ENCODE results near the gene FUS. TPM values are rescaled to one million over a fixed set of nuclear protein-coding genes. Genes with fewer than 3 reads are reported as not detected.

Gene FUS
- total and polyA plus RNA-seq, 2 of the 13 experiments (the other 11 are each of a cell fraction or from before 2014, with no cell fraction given): 68.1 to 168 TPM

DNA sequence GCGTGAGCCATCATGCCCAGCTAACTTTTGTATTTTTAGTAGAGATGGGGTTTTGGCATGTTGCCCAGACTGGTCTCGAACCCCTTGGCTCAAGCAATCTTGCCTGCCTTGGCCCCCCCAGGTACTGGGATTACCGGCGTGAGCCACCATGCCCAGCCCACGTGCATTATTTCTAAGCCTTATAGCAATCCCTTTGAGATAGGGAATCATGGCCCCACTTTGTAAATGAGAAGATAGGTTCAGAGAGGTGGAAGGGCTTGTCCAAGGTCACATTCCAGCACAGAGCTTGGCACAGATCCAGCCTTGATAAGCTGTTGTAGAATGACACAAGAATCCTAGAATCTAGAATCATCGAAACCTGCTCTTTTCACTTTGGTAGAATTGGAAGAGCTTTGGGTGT lies 26.8 kb downstream of the FUS start (continued):
- TF ChIP-seq, protein P1, sequence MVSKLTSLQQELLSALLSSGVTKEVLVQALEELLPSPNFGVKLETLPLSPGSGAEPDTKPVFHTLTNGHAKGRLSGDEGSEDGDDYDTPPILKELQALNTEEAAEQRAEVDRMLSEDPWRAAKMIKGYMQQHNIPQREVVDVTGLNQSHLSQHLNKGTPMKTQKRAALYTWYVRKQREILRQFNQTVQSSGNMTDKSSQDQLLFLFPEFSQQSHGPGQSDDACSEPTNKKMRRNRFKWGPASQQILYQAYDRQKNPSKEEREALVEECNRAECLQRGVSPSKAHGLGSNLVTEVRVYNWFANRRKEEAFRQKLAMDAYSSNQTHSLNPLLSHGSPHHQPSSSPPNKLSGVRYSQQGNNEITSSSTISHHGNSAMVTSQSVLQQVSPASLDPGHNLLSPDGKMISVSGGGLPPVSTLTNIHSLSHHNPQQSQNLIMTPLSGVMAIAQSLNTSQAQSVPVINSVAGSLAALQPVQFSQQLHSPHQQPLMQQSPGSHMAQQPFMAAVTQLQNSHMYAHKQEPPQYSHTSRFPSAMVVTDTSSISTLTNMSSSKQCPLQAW (CRISPR knock-in tag; IDR thresholded peaks at IDR 0.05): 0 out of 2 replicates have a peak, but pooled peaks have one; percentile 22
- TF ChIP-seq PCBP1 (IDR thresholded peaks at IDR 0.05; ENCODE audit: borderline replicate concordance, low read depth, low read length) (no peak), KDM4B (CRISPR knock-in tag; IDR thresholded peaks at IDR 0.05) (0 out of 2 replicates have a peak, but pooled peaks have one; percentile 19), MYNN (CRISPR knock-in tag; IDR thresholded peaks at IDR 0.05; ENCODE audit: low read depth) (no peak), ZMAT3 (CRISPR knock-in tag; conservative IDR thresholded peaks at IDR 0.05) (no peak), ZSCAN31 (CRISPR knock-in tag; IDR thresholded peaks at IDR 0.05; ENCODE audit: low read depth) (no peak), ZNF232 (CRISPR knock-in tag; IDR thresholded peaks at IDR 0.05; ENCODE audit: borderline replicate concordance) (no peak), NR2C2 (CRISPR knock-in tag; IDR thresholded peaks at IDR 0.05; ENCODE audit: borderline replicate concordance) (no peak), FIP1L1 (IDR thresholded peaks at IDR 0.05; ENCODE audit: borderline replicate concordance, insufficient read depth, low read depth, low read length) (no peak), SOX13 (IDR thresholded peaks at IDR 0.05) (no peak), SOX13 (CRISPR knock-in tag; conservative IDR thresholded peaks at IDR 0.05 in 1 of 2, IDR thresholded peaks at IDR 0.05 in 1 of 2) (peak in 1 of 2 experiments; percentile 64; a peak in 2 of 4 replicates), ARNTL (CRISPR knock-in tag; IDR thresholded peaks at IDR 0.05) (no peak; the same call in 1 of the 2 replicates), ZNF484 (CRISPR knock-in tag; IDR thresholded peaks at IDR 0.05; ENCODE audit: borderline replicate concordance, low read depth) (no peak), ZNF572 (CRISPR knock-in tag; IDR thresholded peaks at IDR 0.05) (no peak), SUZ12 (IDR thresholded peaks at IDR 0.05; ENCODE audit: low read depth, low read length) (no peak), ZNF709 (CRISPR knock-in tag; IDR thresholded peaks at IDR 0.05) (no peak), ZNF83 (CRISPR knock-in tag; IDR thresholded peaks at IDR 0.05; ENCODE audit: borderline replicate concordance) (no peak), RARA (CRISPR knock-in tag; IDR thresholded peaks at IDR 0.05) (peak; percentile 62), TMF1 (CRISPR knock-in tag; IDR thresholded peaks at IDR 0.05; ENCODE audit: low read depth) (no peak)
- TF ChIP-seq, protein P2, sequence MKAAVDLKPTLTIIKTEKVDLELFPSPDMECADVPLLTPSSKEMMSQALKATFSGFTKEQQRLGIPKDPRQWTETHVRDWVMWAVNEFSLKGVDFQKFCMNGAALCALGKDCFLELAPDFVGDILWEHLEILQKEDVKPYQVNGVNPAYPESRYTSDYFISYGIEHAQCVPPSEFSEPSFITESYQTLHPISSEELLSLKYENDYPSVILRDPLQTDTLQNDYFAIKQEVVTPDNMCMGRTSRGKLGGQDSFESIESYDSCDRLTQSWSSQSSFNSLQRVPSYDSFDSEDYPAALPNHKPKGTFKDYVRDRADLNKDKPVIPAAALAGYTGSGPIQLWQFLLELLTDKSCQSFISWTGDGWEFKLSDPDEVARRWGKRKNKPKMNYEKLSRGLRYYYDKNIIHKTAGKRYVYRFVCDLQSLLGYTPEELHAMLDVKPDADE (CRISPR knock-in tag; IDR thresholded peaks at IDR 0.05): no peak
- TF ChIP-seq, protein P3, sequence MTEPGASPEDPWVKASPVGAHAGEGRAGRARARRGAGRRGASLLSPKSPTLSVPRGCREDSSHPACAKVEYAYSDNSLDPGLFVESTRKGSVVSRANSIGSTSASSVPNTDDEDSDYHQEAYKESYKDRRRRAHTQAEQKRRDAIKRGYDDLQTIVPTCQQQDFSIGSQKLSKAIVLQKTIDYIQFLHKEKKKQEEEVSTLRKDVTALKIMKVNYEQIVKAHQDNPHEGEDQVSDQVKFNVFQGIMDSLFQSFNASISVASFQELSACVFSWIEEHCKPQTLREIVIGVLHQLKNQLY (CRISPR knock-in tag; IDR thresholded peaks at IDR 0.05): peak; percentile 92
- TF ChIP-seq, protein P4, sequence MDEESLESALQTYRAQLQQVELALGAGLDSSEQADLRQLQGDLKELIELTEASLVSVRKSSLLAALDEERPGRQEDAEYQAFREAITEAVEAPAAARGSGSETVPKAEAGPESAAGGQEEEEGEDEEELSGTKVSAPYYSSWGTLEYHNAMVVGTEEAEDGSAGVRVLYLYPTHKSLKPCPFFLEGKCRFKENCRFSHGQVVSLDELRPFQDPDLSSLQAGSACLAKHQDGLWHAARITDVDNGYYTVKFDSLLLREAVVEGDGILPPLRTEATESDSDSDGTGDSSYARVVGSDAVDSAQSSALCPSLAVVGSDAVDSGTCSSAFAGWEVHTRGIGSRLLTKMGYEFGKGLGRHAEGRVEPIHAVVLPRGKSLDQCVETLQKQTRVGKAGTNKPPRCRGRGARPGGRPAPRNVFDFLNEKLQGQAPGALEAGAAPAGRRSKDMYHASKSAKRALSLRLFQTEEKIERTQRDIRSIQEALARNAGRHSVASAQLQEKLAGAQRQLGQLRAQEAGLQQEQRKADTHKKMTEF (CRISPR knock-in tag; IDR thresholded peaks at IDR 0.05): peak; percentile 52; the same call in 1 of the 2 replicates
- TF ChIP-seq, protein P5, sequence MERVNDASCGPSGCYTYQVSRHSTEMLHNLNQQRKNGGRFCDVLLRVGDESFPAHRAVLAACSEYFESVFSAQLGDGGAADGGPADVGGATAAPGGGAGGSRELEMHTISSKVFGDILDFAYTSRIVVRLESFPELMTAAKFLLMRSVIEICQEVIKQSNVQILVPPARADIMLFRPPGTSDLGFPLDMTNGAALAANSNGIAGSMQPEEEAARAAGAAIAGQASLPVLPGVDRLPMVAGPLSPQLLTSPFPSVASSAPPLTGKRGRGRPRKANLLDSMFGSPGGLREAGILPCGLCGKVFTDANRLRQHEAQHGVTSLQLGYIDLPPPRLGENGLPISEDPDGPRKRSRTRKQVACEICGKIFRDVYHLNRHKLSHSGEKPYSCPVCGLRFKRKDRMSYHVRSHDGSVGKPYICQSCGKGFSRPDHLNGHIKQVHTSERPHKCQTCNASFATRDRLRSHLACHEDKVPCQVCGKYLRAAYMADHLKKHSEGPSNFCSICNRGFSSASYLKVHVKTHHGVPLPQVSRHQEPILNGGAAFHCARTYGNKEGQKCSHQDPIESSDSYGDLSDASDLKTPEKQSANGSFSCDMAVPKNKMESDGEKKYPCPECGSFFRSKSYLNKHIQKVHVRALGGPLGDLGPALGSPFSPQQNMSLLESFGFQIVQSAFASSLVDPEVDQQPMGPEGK (CRISPR knock-in tag; IDR thresholded peaks at IDR 0.05): peak; percentile 90

Measured in HepG2 (cell line).